GM12874 (cell line): Measurements from ENCODE around the gene TSBP1.

Source experiments
- TF ChIP-seq, protein P1 (sequence below): IDR thresholded peaks from 2 replicates; pipeline ENCODE4 v1.5.1; 2011; ENCODE audit warnings: low read depth, mild to moderate bottlenecking, control low read depth, low read length, moderate library complexity; ENCODE audit not compliant: insufficient read depth

TSBP1 gene

DNA sequence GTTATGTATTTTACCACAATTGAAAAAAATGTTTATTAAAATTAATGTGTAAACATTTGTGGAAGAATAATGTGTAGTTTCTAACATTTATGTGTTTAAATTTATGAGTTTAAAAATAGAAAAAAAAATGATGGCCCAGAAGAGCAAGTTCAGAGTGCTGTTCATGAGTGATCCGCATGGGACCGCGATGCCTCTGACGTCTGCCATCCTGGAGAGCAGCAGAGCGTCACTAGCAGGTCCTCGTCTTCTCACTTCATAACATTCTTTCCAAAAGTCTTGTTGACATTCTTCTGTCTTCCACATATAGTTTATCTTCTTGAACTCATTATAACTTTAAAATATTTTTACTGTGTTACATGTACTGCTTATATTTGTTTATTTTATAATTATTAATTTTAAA is 19.8 kb upstream of the TSBP1 start:
- TF ChIP-seq, protein P1, sequence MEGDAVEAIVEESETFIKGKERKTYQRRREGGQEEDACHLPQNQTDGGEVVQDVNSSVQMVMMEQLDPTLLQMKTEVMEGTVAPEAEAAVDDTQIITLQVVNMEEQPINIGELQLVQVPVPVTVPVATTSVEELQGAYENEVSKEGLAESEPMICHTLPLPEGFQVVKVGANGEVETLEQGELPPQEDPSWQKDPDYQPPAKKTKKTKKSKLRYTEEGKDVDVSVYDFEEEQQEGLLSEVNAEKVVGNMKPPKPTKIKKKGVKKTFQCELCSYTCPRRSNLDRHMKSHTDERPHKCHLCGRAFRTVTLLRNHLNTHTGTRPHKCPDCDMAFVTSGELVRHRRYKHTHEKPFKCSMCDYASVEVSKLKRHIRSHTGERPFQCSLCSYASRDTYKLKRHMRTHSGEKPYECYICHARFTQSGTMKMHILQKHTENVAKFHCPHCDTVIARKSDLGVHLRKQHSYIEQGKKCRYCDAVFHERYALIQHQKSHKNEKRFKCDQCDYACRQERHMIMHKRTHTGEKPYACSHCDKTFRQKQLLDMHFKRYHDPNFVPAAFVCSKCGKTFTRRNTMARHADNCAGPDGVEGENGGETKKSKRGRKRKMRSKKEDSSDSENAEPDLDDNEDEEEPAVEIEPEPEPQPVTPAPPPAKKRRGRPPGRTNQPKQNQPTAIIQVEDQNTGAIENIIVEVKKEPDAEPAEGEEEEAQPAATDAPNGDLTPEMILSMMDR: no peak

DNA sequence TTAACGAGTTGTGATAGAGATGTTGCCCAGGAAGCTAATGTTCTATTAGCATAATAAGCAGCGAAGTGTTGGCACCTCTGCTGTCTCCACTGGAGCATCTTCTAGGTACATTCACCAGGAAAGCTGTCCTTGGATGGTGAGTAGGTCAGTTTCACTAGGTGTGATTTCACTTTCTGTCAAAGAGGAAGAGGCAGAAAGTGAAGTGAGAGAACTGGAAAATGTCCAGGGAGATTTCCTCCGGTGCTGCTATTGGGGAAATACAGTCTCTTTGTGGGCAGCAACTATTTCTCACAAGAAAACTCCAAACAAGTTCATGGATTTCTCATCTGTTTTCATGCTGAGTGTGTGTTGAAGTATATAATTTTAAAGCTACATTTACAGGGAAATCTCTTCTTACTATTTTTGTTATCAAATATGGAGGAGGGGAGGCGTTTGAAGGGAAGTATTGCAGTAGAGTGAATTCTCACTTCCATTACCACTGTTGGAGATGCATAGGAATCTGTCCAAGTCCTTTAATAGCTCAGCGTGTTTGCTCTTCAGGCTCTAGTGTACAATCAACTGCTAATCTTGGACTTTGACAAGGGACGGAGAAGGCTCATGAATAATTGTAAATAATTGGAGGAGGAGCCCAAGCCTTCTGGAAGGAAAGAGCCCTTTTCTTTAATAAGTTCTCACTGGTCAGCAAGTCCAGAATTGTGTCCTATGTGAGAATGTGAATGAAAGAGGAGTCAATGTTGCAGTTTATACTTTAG is 16.1 kb upstream of the TSBP1 start:
- TF ChIP-seq, protein P1: no peak

DNA sequence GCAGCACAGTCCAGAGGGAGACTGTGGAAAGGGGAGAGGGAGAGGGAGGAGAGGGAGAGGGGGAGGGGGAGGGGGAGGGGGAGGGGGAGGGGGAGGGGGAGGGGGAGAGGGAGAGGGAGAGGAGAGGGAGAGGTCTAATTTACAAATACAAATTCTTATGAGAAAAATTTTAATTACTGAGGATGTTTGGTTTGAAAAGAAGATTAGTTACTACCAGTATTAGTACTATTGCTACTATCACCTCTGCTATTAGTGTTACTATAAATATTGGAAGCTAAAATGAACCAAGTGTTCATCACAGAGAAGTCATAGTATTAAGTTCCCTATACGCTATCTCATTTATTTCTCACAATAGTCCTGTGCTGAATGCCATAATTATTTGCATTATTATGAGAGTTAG is 14.3 kb upstream of the TSBP1 start:
- TF ChIP-seq, protein P1: no peak

GRCh38 chr6:32382757-32383420 is 11.2 kb upstream of the TSBP1 start:
- TF ChIP-seq, protein P1: no peak

GRCh38 chr6:32379545-32379944 is 7.8 kb upstream of the TSBP1 start:
- TF ChIP-seq, protein P1: no peak

GRCh38 chr6:32375739-32376529 is 4.2 kb upstream of the TSBP1 start:
- TF ChIP-seq, protein P1: no peak

GRCh38 chr6:32371229-32371628 is 474 bp downstream of the TSBP1 start:
- TF ChIP-seq, protein P1: no peak
